HEK293T (cell line): ENCODE measurements around the gene TTYH2.

Source experiments
- ARNT ChIP-seq: fragments of 450-650 bp; IDR thresholded peaks from 2 replicates; pipeline ENCODE4 v1.6.1; 2017; ENCODE audit warnings: mild to moderate bottlenecking
- BHLHE40 ChIP-seq: fragments of 450-650 bp; IDR thresholded peaks from 2 replicates; pipeline ENCODE4 v1.6.1; 2016; ENCODE audit warnings: mild to moderate bottlenecking, moderate library complexity, borderline replicate concordance
- CTBP1 ChIP-seq: fragments of 450-650 bp; IDR thresholded peaks from 2 replicates; pipeline ENCODE4 v1.6.1; 2016; ENCODE audit warnings: borderline replicate concordance
- ELF4 ChIP-seq: fragments of 450-650 bp; IDR thresholded peaks from 2 replicates; pipeline ENCODE4 v1.6.1; 2017; ENCODE audit warnings: antibody characterized with exemption
- FOXK2 ChIP-seq: fragments of 450-650 bp; IDR thresholded peaks from 2 replicates; pipeline ENCODE4 v1.6.1; 2016; ENCODE audit warnings: mild to moderate bottlenecking
- FOXM1 ChIP-seq: fragments of 450-650 bp; IDR thresholded peaks from 2 replicates; pipeline ENCODE4 v1.6.1; 2017; ENCODE audit warnings: mild to moderate bottlenecking, borderline replicate concordance
- HDGF ChIP-seq: fragments of 450-650 bp; IDR thresholded peaks from 2 replicates; pipeline ENCODE4 v1.6.1; 2017; ENCODE audit warnings: antibody characterized with exemption, borderline replicate concordance
- LEF1 ChIP-seq: fragments of 450-650 bp; IDR thresholded peaks from 2 replicates; pipeline ENCODE4 v1.6.1; 2017; ENCODE audit warnings: mild to moderate bottlenecking, borderline replicate concordance
- NFRKB ChIP-seq: fragments of 450-650 bp; IDR thresholded peaks from 2 replicates; pipeline ENCODE4 v1.6.1; 2016; ENCODE audit warnings: mild to moderate bottlenecking, moderate library complexity
- PKNOX1 ChIP-seq: fragments of 450-650 bp; IDR thresholded peaks from 2 replicates; pipeline ENCODE4 v1.6.1; 2016
- SP1 ChIP-seq: fragments of 450-650 bp; IDR thresholded peaks from 2 replicates; pipeline ENCODE4 v1.6.1; 2017
- SUZ12 ChIP-seq: fragments of 450-650 bp; IDR thresholded peaks from 2 replicates; pipeline ENCODE4 v1.6.1; 2016; ENCODE audit warnings: mild to moderate bottlenecking
- TARDBP ChIP-seq: fragments of 450-650 bp; IDR thresholded peaks from 2 replicates; pipeline ENCODE4 v1.6.1; 2016
- ZNF384 ChIP-seq: fragments of 450-650 bp; IDR thresholded peaks from 2 replicates; pipeline ENCODE4 v1.6.1; 2016

GRCh38 chr17:74296548-74296936 is 83.2 kb downstream of the TTYH2 start:
- TF ChIP-seq HDGF (no peak), PKNOX1 (no peak), FOXK2 (no peak), SUZ12 (no peak), FOXM1 (no peak), BHLHE40 (no peak), SP1 (no peak), LEF1 (no peak), ZNF384 (no peak), TARDBP (no peak), ELF4 (no peak), ARNT (no peak), NFRKB (no peak), CTBP1 (no peak)
